NCI-H2029 treated with DMSO at 0.1 percent for 48 hours (cell line): Measurements from ENCODE around the gene TTLL1.

Experiments
- DNase-seq: peaks from one replicate; lab custom pipeline; 2025; lab: John Stamatoyannopoulos, UW

Gene TTLL1

DNA sequence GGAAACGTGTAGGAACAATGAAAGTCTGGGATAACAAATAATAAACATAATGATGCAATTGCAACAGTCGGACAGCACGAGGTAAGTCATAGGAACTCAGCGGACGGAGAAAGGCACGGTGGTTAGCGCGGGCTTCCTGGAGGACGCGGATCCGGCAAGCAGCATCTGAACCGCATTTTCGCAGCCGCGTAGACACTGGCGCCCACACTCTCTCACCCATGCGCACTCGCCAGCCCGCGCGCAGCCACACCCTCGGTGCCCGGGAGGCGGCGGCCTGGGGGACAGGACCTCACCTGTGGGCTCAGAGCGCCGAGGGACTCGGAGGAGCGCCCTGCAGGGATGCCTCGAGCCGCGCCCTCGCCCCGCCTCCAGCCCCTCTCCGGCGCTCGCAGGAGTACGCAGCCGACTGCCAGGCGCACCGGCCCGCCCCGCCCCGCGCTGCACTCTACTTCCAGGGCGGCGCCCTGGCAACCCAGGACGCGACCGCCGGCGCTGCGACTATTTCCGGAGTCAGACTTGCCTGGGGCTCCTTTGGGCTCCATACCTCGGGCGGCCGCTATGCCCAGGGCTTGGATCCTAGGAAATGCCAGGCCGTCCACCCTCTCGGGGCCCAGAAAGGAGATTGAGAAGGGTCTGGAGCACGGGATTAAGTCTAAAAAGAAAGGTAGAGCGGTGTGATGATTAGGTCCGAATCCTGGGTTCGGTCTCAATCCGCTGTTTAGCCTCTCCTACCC, at the start of gene TTLL1:
Gene TTLL1 (minus strand): TSS at position 408 of the 734 bp plus-strand sequence. CDS start 13,805 bp downstream, outside the sequence.
- DNase-seq = peak; percentile 61

DNA sequence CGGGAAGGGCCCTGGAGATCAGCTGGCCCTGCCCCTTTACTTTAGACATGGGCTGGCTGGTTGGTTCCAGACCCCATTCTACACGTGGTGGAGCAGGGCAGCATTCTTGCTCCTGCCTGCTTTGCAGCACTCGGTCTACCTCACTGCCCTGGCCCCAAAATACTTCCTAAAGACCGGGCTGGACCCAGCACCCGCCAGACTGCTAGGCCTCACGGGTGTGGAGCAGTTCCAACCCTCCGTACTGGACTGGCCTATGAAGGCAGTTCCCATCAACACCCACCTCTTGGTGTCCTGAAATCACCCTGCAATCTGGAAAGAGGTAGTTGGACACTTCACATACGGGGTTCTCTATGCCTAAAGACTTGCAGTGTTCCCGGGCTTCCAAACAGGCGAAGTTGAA, 47.6 kb upstream of the TTLL1 start:
- DNase-seq = no peak

DNA sequence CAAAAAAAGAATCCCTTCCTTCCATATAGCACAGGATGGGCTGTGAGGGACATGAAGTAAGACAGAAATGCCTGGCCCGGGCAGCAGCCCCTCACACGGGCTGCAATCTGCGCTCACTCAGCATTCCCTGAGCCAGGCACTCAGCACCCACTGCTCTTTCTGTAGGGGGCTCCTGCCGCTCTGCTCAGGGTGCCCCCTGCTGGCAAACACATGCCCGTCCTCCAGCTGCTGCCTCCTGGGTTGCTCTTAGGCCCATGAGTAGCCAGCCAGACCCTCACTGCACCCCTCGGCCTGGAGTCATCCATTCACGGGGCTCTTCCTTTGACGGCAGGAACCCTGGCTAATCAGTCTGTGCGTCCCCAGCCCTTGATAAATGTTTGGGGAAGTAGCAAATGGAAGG, 47.1 kb upstream of the TTLL1 start:
- no peak for DNase-seq

DNA sequence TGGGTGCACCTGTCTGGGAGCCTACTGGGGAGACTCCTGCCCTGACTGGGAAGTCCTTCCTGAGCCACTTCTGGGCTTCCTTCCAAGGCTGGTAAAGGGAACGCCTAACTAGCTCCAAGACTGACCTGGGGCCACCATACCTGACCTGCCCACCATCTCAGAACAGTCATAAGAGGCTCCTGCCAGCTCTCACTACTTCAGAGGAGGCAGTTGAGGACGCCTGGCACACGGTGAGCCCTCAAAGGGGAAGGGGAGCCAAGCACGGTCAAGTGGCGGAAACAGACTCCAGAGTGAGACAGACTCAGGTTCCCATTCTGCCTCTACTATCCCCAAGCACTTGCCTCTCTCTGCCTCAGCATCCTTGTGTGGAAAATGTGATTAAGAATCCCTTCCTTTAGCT, 46.4 kb upstream of the TTLL1 start:
- DNase-seq = no peak

DNA sequence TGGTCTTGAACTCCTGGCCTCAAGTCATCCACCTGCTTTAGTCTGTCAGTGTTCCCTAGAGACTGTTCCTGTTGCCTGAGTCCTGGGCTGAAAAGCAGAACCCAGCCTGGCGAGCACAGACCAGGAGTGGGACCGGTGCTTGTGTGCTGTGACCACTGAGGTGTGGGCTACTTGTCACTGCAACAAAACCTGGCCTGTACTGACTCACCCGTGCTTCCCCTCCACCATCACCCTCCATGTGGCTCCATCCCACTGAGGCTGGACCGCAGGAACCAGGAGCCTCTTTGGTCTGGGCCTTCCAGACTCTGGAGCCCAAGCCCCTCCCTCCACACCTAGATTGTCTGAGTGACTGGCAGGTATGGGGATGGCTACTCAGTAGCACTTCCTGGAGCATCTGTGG, 45.4 kb upstream of the TTLL1 start:
- no peak for DNase-seq

DNA sequence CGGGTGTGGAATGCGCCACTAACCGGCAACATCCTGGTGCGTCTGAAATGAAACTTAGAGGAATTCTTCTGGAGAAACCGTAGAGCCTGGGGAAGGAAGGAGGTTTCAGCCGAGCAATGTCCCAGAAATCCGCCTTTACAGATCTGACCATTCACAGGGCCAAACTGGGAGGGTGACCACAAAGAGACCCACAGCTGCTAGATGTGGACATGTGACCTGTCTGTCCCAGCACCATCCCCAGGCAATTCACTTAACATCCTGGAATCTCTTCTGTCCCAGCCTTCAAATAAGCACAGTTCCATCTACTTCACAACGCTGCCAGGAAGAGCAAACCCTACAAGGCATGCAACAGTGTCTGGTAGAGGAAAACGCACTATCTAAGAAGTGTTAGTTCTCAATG, 44.2 kb upstream of the TTLL1 start:
- DNase-seq = no peak

DNA sequence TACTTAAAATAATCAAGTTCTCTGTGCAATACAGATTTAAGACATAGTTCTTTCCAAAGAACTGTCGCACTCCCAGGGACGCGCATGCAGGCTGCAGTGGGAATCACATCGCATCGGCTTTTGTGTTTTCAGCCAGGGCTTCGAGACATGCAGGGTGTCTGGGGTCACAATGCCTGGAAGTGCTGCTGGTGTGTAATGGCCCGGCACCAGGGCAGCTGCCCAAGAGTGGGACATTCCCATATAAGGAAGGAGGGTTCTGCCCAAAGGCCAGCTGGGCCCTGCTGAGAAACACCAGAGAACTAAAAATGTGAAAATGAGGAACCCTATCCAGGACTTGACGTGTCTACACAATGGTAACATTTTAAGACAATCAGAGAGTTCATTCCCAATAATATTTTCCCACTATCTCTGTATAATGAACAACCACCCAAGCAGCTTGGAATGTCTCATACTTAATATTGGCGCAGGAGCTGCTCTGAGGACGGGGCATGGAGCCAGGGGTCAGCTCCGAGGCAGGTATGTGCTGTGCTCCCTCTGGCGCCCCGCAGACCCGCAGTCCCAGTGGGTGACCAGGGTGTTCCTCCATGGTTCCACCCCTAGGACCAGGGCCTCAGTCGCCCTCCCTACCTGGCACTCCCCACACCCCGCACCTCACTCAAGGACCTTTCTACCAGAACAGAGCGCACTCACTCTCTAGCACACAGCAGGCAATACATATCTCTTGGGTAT, 42.7 kb upstream of the TTLL1 start:
- no peak for DNase-seq

DNA sequence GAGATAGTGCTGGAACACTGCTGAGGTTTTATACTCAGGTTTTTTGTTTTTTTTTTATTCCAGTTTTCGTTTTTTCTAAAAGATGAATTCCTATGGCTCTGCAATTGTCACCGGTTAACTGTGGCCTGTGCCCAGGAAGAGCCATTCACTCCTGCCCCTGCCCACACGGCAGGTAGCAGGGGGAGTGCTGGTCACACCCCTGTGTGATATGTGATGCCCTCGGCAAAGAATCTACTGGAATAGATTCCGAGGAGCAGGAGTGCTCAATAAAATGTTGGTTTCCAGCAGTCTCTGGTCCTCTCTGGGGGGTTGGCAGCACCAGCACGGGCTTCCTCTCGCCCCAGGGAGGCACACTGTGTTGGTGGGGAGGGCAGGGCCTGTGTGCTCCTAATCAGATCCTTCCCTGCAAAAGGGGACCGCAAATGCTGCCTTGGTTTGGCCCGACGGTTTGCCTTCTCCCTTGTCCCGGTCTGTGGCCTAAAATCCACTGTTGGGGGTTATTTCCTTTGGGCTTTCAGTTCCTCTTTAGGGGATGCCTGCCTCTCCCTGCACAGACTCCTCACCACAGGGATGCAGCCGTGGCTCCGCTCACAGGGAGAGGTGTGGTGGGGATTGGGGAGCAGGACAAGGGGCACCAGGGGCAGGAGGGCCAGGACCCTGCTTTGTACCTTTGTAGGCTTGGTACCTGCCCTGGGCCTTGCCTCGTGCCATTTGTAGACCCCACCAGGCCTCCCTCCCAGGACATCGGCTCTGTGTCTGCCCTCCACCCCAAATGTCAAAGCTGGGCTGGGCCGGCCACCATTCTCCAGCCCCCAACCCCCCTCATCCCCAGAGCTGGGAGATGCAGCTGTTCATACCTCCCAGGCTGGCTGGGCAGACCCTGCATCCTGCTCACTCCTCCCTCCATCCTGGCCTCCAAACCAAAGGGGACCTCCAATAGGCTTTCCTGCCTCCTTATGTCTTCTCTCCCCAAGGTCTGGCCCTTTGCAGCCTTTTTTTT, 40.5 kb upstream of the TTLL1 start:
- peak; percentile 46 for DNase-seq

DNA sequence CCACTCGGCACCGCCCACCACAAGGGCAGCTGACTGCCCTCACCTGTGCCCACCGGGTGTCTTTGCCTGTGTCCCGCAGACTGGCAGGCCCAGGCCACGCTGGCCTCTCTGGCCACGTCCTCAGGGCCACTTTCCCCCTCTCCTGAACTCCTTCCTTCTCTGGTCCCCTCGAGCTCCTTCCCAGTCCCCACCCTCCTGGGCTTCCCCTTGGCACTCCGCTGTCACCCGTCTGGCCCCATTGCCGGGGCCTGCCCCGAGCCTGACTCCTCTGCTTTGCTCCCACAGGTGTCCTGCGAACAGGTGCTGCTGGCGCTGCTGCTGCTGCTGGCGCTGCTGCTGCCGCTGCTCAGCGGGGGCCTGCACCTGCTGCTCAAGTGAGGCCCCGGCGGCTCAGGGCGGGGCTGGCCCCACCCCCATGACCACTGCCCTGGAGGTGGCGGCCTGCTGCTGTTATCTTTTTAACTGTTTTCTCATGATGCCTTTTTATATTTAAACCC, 39.8 kb upstream of the TTLL1 start:
- DNase-seq = peak; percentile 46

DNA sequence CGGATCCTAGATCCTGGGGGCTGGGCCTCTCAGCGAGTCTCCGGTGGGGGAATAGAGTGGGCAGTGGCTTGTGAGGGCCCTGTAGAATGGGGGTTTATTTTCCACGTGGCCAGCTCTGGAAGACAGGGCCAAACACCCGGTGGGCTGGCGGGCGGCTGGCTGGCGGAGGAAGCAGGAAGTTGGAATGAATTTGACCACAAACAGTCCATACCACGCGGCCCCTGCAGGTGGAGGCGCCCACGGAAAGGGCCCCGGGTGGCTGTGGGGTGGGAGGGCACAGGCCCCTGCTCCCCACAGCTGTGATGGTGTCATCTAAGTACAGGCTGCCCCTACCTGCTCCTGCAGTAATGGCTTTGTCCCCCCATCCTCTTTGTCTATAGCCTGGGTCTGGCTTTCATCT, 38.9 kb upstream of the TTLL1 start:
- DNase-seq = no peak

DNA sequence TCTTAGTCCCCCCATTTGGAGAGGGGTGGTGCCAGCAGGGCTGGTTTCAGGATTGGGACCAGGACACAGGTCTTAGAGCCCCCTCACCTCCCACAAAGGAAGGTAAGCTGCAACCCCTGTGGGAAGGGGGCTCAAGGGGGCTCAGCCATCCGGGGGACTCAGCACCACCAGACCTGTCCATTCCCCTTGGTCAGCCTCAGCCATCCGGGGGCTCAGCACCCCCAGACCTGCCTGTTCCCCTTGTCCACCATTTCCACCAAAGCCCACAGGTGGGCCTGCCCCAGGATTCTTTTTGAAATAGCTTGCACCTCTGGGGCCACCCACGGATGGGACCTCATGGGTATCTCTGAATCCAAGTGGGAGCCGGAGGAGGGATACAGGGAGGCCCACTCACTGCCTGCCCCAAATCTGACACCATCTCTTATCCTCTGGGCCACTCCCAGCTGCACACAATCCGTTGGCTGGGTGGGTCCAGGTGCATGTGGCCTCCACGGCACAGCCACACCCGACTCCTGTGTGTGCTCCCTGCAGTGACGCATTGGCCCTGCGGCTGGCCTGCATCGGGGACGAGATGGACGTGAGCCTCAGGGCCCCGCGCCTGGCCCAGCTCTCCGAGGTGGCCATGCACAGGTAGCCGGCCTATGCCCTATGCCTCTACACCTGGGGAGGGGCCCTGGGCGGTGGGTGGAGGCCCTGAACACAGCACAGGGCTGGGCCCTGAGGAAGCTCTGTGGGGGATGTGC, 38.1 kb upstream of the TTLL1 start:
- DNase-seq = no peak

DNA sequence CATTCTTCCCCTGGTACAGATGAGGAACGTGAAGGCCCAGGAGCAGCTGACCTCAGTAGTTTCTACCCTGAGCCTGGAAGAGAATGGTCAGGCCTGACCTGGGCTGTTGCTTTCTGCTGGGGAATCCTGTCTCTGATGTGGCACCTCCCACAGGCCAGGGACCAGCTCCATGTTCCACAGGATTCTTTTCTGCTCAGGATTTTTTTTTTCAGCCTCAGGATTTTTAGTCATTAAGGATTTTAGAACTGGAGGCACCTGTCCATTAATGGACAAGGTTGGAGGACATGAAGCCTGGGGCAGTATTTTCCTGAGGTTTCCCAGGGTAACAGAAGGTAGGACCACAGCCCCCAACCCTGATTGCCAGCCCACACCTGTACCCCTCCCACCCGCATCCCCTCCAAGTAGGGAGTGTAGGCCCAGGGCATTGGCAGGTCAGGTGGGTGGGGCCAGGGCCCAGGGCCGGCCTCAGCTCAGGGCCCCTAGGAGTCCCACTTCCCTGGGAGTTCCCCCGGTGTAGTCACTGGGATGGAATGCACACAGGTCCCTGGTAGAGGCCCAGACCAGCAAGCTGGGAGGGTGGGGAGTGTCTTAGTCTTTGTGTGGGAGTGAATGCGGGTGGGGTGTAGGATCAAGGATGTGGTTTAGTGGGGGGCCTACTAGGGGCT, 37.4 kb upstream of the TTLL1 start:
- no peak for DNase-seq

DNA sequence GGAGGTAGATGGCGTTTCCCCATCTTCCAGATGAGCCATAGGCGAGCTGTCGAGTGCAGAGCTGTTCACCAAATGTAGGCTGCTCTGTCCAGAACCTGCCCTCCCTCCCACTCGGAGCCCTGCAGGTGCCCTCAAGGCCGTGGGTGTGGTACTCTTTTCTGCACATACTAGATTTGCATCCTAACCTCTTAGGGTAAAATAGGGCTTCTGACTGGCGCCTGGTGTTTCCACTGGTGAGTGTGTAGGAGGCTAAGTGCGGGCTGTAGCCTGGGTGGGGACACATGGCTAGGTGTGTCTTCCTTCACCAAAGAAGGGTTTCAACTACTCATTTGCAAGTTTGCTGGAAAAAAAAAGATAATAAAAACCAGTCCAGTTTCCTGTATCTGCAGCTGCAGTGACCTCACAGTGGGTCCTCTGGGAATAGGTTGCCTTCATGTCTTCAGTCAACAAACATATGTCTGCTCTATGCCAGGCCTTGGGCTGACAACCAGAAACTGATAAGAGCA, 29.8 kb upstream of the TTLL1 start:
- no peak for DNase-seq

DNA sequence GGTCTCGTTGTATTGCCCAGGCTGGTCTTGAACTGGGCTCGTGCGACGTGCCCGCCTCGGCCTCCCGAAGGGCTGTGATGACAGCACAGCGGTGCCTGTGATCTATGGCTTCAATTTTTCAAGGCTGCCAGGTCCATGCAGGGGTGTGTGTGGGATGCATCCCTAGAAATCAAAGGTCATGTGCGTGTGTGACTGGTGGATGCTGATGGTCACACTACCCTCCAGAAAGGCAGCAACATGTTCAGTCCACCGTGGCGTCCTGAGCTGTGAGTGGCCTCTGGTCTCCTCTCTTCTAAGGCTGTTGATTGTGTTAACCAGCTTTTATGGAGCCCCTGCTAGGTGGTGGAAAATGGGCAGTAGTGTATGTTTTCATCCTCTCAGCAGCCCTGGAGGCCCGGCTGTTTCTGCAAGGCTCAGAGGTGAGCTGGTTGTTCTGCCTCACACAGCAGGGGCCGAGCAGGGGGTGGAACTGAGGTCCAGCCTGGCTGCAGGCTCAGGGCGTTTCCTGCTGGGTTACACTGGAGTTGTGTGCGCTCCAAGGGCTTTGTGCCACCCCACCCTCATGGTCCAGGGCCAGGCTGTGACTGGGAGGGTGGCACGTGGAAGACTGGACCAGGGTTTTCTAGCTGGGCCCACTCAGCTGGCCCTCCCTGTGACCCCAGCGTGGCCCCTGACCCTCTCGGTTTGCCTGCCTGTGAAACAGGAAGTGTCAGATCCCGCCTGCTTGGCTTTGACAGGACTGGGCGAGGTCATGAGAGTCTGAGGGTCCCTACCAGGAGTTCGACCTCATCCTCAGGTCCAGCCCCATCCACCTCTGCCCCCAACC, 29.0 kb upstream of the TTLL1 start:
- DNase-seq = no peak

DNA sequence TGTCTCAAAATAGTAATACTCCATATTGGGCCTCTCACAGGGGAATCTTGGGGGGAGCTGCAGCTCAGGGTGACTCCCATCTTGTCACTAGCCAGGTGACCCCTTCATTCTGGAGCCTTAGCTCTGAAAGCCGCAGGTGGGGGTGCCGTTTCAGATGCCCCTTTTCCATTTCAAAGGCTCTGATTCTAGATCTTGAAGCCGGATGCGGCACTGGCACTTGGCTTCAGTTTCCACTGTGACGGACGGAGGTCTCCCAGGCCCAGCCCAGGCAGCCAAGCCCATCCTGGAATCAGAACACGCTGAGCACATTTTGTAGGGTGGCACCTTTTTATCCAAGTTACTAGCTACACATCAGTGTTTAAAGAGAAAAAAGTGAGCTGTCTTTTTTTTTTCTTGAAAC, 27.7 kb upstream of the TTLL1 start:
- DNase-seq = no peak

DNA sequence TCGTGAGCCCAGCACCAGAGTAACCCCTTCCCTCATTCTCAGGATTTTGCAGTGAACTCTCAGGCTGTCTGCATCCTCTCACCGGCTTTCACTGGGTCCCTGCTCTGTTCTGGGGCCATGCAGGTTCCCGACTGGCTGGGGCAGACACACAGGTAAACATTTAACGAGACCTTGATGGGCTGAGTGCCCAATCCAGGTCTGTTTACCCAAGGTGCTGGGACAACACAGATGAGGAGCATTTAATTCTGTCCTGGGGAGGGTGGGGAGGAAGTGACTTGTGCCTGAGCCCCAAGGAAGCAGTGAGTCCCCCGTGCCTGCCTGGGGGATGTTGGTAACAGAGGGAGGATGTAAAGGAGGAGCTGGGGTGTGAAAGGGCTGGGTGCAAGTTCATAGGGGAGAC, 25.8 kb upstream of the TTLL1 start:
- DNase-seq = peak; percentile 59

DNA sequence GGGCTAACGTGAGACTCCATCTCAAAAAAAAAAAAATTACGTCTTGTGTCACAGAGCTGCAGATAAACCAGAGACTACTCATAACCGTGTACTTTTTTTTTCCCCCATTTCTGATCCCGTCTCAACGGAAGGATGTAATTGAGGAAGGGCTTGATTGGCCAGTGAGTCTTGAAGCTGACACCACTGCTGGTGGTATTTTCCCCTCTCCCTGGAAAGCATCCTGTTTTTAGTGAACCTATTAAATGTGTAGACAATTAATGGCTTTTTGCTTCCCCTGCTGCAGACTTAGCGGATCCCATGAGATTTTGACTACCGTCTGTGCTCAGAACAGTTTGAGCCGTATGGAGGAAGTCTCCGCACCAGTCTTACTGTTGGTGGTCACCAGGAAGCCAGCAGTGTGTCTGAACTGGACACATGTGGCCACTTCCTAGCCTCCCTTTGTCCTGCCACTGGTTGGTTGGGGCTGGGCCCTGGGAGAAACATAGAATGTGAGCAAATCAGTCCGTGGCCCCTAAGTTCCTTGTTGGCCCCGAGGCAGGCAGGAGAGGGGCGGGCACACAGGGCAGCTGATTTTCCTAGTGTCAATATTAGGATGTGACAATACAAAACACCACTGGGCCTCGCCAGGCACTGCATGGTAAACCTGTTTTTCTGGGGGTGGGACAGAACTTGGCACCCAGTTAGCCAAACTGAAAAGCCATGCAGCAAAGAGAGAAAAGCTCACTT, 24.5 kb upstream of the TTLL1 start:
- DNase-seq = peak; percentile 45

DNA sequence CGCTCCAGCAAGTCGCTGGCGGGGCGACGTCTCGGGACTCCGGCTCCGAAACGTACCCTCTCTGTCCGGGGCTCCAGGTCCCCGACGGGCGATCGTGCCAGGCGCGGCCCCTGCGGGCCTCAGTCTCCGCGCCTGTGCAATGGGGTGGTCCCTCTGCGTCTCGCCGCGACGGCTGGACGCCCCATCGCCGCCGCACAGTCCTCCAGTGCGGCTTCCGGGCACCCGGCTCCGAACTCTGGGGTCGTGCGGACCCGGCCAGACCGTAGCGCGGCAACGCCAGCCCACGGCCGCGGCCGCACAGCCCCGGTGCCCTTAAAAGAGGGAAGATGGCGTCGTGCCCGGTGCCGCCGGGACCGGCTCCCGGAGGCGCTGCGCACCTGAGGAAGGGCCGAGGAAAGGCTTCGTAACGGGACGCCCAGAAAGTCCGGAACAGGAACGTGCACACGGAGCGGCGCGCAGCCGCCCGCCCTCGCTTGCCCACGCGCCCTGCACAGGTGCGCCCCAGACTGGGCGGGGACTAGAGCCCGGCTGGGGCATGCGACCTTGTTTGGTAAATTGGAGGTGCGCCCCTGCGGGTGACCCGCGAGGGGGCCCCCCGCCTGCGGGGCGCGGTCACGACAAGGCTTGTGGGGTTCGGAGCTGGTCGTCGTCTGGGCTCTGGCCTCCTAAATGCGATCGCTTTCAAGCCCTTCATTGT, 21.9 kb upstream of the TTLL1 start:
- no peak for DNase-seq
